ENCODE measurements around the gene LRRC40. TPM values are rescaled to one million over a fixed set of nuclear protein-coding genes. Genes with fewer than 3 reads are reported as not detected.

The LRRC40 gene
- total and polyA plus RNA-seq, 9 donors, result 8.0 to 16.3 (median 10.8) TPM

GRCh38 chr1:70220015-70220414 is 14.6 kb upstream of the LRRC40 start:
- Histone ChIP-seq H3K4me3 (no peak overlapping the region), H3K9me3 (no peaks in the 10 kb centered on the region), H3K4me1 (ENCODE audit: insufficient read depth) (peaks cover 4% of the 10 kb centered on the region), H3K27me3 (no peaks in the 10 kb centered on the region), H3K27ac (no peak overlapping the region), H3K36me3 (no peaks in the 10 kb centered on the region)
- no peak for TF ChIP-seq EP300 (IDR thresholded peaks at IDR 0.05)
- no peak for TF ChIP-seq CTCF (IDR thresholded peaks at IDR 0.05)
- no peak for TF ChIP-seq POLR2A (IDR thresholded peaks at IDR 0.05)
- DNase-seq, result no peak
- WGBS, 3 donors, result 83 to 93% (median 89%) methylated on average over 2 of the region's 2 CpGs
- intact Hi-C loops (cut with DNase I), result no loop called here

DNA sequence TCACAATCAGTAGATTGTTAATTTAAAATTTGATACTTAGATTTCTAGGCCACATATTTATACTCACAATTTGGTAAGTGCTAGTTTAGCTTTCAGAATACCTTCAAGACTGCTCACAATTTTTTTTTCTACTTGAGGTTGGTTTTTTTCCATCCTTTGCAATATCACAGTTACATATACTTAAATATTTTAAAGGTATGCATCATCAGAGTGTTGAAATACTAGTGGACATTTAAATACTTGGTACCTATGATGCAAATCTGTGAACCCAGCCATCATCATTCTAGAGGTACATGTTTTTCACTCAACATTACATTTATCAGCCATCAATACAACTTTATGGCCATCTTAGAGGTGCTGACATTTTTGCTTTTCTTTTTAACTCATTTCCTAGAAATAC is 6.2 kb upstream of the LRRC40 start:
- Histone ChIP-seq H3K36me3 (no peaks in the 10 kb centered on the region), H3K4me3 (no peak overlapping the region), H3K27ac (no peak overlapping the region), H3K27me3 (no peaks in the 10 kb centered on the region), H3K9me3 (no peaks in the 10 kb centered on the region), H3K4me1 (ENCODE audit: insufficient read depth) (peaks cover 10% of the 10 kb centered on the region)
- TF ChIP-seq POLR2A (IDR thresholded peaks at IDR 0.05), result no peak
- no peak for TF ChIP-seq CTCF (IDR thresholded peaks at IDR 0.05)
- no peak for TF ChIP-seq EP300 (IDR thresholded peaks at IDR 0.05)
- intact Hi-C loops (cut with DNase I), result no loop called here
- no peak for DNase-seq

GRCh38 chr1:70210820-70211219 is 5.4 kb upstream of the LRRC40 start:
- Histone ChIP-seq H3K9me3 (no peaks in the 10 kb centered on the region), H3K27ac (no peak overlapping the region), H3K27me3 (no peaks in the 10 kb centered on the region), H3K4me1 (ENCODE audit: insufficient read depth) (peaks cover 10% of the 10 kb centered on the region), H3K36me3 (no peaks in the 10 kb centered on the region), H3K4me3 (no peak overlapping the region)
- intact Hi-C loops (cut with DNase I), result no loop called here
- TF ChIP-seq CTCF (IDR thresholded peaks at IDR 0.05) (no peak), POLR2A (IDR thresholded peaks at IDR 0.05) (no peak)
- 63 to 80% (median 78%) methylated on average over 1 of the region's 1 CpG for WGBS, 3 donors
- DNase-seq, result no peak

- peaks cover 10% of the 10 kb centered on the region for H3K4me1 ChIP-seq (ENCODE audit: insufficient read depth)
- intact Hi-C loops (cut with DNase I), result no loop called here
Observed at GRCh38 chr1:70208292-70208691, 2.9 kb upstream of the LRRC40 start.

More at GRCh38 chr1:70208292-70208691, 2.9 kb upstream of the LRRC40 start:
- no peak overlapping the region for H3K4me3 ChIP-seq
- TF ChIP-seq POLR2A (IDR thresholded peaks at IDR 0.05), result no peak
- no peak for TF ChIP-seq EP300 (IDR thresholded peaks at IDR 0.05)
- no peak for TF ChIP-seq CTCF (IDR thresholded peaks at IDR 0.05)
- no peaks in the 10 kb centered on the region for H3K36me3 ChIP-seq
- DNase-seq, result no peak
- 94 to 97% (median 95%) methylated on average over 7 of the region's 7 CpGs for WGBS, 3 donors
- H3K27me3 ChIP-seq, result no peaks in the 10 kb centered on the region
- no peaks in the 10 kb centered on the region for H3K9me3 ChIP-seq
- H3K27ac ChIP-seq, result no peak overlapping the region

All from ovary (tissue), 9 donors.